GM21526 (cell line): ENCODE measurements around the gene LTB.

ENCODE experiments used
- ATAC-seq: cut with Tn5 transposase; IDR thresholded peaks from one replicate; pipeline ENCODE4 v1.9.1; 2021; ENCODE audit warnings: moderate library complexity; ENCODE audit not compliant: unreplicated experiment, low FRiP score

LTB gene

GRCh38 chr6:31576897-31577578, 5.2 kb downstream of the LTB start:
- ATAC-seq, result no peak

GRCh38 chr6:31575952-31576685, 6.1 kb downstream of the LTB start:
- no peak for ATAC-seq

- no peak for ATAC-seq
Observed at GRCh38 chr6:31575335-31575901, 6.8 kb downstream of the LTB start, which contains the start of gene TNF. Gene TNF, plus strand, starts transcription at chr6:31575565. Its CDS starts 177 bp downstream, at chr6:31575742.

GRCh38 chr6:31574106-31575061, 7.8 kb downstream of the LTB start:
- ATAC-seq, result no peak

- ATAC-seq, result no peak
Observed at GRCh38 chr6:31573239-31574105, 8.8 kb downstream of the LTB start.

- ATAC-seq, result peak; percentile 39
Observed at GRCh38 chr6:31572041-31572911, 9.9 kb downstream of the LTB start, which contains the start of gene LTA. Gene LTA, plus strand, starts transcription at chr6:31572289. Its CDS starts 454 bp downstream, at chr6:31572743.

GRCh38 chr6:31569861-31570536, 12.2 kb downstream of the LTB start:
- ATAC-seq, result no peak

GRCh38 chr6:31568537-31568961, 13.7 kb downstream of the LTB start:
- peak; percentile 44 for ATAC-seq

- ATAC-seq, result no peak
Observed at GRCh38 chr6:31567531-31568370, 14.5 kb downstream of the LTB start.

- ATAC-seq, result no peak
Observed at GRCh38 chr6:31560697-31561058, 21.5 kb downstream of the LTB start.

- ATAC-seq, result peak; percentile 45
Observed at GRCh38 chr6:31559958-31560696, 22.1 kb downstream of the LTB start.

GRCh38 chr6:31559606-31559957, 22.6 kb downstream of the LTB start:
- ATAC-seq, result no peak

GRCh38 chr6:31558631-31559500, 23.4 kb downstream of the LTB start:
- no peak for ATAC-seq

GRCh38 chr6:31558318-31558625, 24.0 kb downstream of the LTB start:
- ATAC-seq, result no peak

GRCh38 chr6:31557443-31558317, 24.5 kb downstream of the LTB start:
- ATAC-seq, result no peak
